Right ventricle myocardium superior (tissue), 1 donor: ENCODE data around the gene GALNT18. TPM values are rescaled to one million over a fixed set of nuclear protein-coding genes. Genes with fewer than 3 reads are reported as not detected.
A peak's percentile ranks its signal among the peaks of the same experiment; 100 is the strongest.

Experiments
- ATAC-seq: fragments of 200-7000 bp; cut with Tn5 transposase; one replicate; pipeline ENCODE4 v1.9.1; 2020; ENCODE audit warnings: mild to moderate bottlenecking; ENCODE audit not compliant: poor library complexity
- DNase-seq: peaks from one replicate; pipeline ENCODE4 v3.0.0-alpha.2; 2020
- intact Hi-C: fragments of 100-400 bp; cut with DNase I; formaldehyde crosslinking; loops from one replicate; pipeline ENCODE4 v1.11.2; 2022
- total RNA-seq: library from RNA; stranded (reverse); fragmentation: NEBNext Ultra II Directional; extraction: Animal tissue kit (Norgen Biotek cat#: 25700); gene quantifications from one replicate; pipeline ENCODE4 v1.2.1, GENCODE V29; 2021
- donor health status: DM: no; HTN: yes; CAD: no; lungs with severe emphysema.

Gene GALNT18
- total RNA-seq, 1 donor from 2014 or later, result 24.5 TPM

- no peak for ATAC-seq
- no peak for DNase-seq
- intact Hi-C loops, result no loop called here
Measured at GRCh38 chr11:11419747-11420146, 202.1 kb downstream of the GALNT18 start.

- intact Hi-C loops, result no loop called here
- ATAC-seq, result no peak
Measured at GRCh38 chr11:11416917-11417316, 204.9 kb downstream of the GALNT18 start.

GRCh38 chr11:11416502-11416901, 205.3 kb downstream of the GALNT18 start:
- peak; percentile 30 for ATAC-seq
- DNase-seq, result no peak
- intact Hi-C loops, result no loop called here

More at GRCh38 chr11:11416917-11417316, 204.9 kb downstream of the GALNT18 start:
- DNase-seq, result no peak

- ATAC-seq (no peak), DNase-seq (no peak)
- intact Hi-C loops, result no loop called here
Measured at GRCh38 chr11:11415901-11416300, 205.9 kb downstream of the GALNT18 start.

GRCh38 chr11:11414996-11415395, 206.8 kb downstream of the GALNT18 start:
- no peak for ATAC-seq
- intact Hi-C loops, result no loop called here
- no peak for DNase-seq

- ATAC-seq, result no peak
- DNase-seq, result no peak
- intact Hi-C loops, result no loop called here
Measured at GRCh38 chr11:11413776-11414175, 208.0 kb downstream of the GALNT18 start.

GRCh38 chr11:11411401-11411985, 210.3 kb downstream of the GALNT18 start:
- no peak for DNase-seq
- ATAC-seq, result no peak
- intact Hi-C loops, result no loop called here

GRCh38 chr11:11409901-11410300, 211.9 kb downstream of the GALNT18 start:
- intact Hi-C loops, result loop anchor here (5.0 kb wide), 1 partner anchor 127 kb away; no protein-coding TSS in a partner anchor
- ATAC-seq (no peak), DNase-seq (no peak)

GRCh38 chr11:11409224-11409623, 212.6 kb downstream of the GALNT18 start:
- DNase-seq (no peak), ATAC-seq (no peak)
- intact Hi-C loops, result loop anchor here (5.0 kb wide), 1 partner anchor 128 kb away; no protein-coding TSS in a partner anchor

- intact Hi-C loops, result loop anchor here (5.0 kb wide), 1 partner anchor 129 kb away; no protein-coding TSS in a partner anchor
- DNase-seq (no peak), ATAC-seq (no peak)
Measured at GRCh38 chr11:11408436-11409221, 213.2 kb downstream of the GALNT18 start.

- ATAC-seq, result peak; percentile 16
- intact Hi-C loops, result loop anchor here (5.0 kb wide), 1 partner anchor 130 kb away; no protein-coding TSS in a partner anchor
- no peak for DNase-seq
Measured at GRCh38 chr11:11407763-11408084, 214.1 kb downstream of the GALNT18 start.

- DNase-seq, result peak; percentile 53
- intact Hi-C loops, result loop anchor here (5.0 kb wide), 1 partner anchor 130 kb away; no protein-coding TSS in a partner anchor
- ATAC-seq, result peak; percentile 80
Measured at GRCh38 chr11:11407065-11407762, 214.6 kb downstream of the GALNT18 start.

- DNase-seq, result no peak
- peak; percentile 2 for ATAC-seq
- intact Hi-C loops, result loop anchor here (5.0 kb wide), 1 partner anchor 131 kb away; no protein-coding TSS in a partner anchor
Measured at GRCh38 chr11:11406652-11407051, 215.2 kb downstream of the GALNT18 start.

- ATAC-seq (peak; percentile 65), DNase-seq (peak; percentile 60)
- intact Hi-C loops, result loop anchor here (5.0 kb wide), 1 partner anchor 218 kb away; the partner anchor contains the start of gene GALNT18
Measured at GRCh38 chr11:11403763-11404725, 217.8 kb downstream of the GALNT18 start.

GRCh38 chr11:11401960-11402535, 219.8 kb downstream of the GALNT18 start:
- no peak for DNase-seq
- intact Hi-C loops, result loop anchor here (5.0 kb wide), 1 partner anchor 220 kb away; the partner anchor contains the start of gene GALNT18
- ATAC-seq, result no peak

- intact Hi-C loops, result loop anchor here (5.0 kb wide), 1 partner anchor 222 kb away; the partner anchor contains the start of gene GALNT18
- ATAC-seq (no peak), DNase-seq (no peak)
Measured at GRCh38 chr11:11400635-11401232, 221.1 kb downstream of the GALNT18 start.

GRCh38 chr11:11400121-11400520, 221.7 kb downstream of the GALNT18 start:
- DNase-seq, result no peak
- intact Hi-C loops, result loop anchor here (5.0 kb wide), 1 partner anchor 222 kb away; the partner anchor contains the start of gene GALNT18
- ATAC-seq, result no peak
